ENCODE results near the gene SEMA4C.

The SEMA4C gene

GRCh38 chr2:96869822-96870625 lies at the start of gene SEMA4C:
SEMA4C (minus strand) TSS chr2:96870080; CDS start chr2:96867886, 2,194 bp downstream.
- peak within 1 kb of the TSS; percentile 77 for H3K4me3 ChIP-seq (ENCODE audit: control insufficient read depth, low read depth, low read length)
- TF ChIP-seq CTCF (conservative IDR thresholded peaks at IDR 0.05; ENCODE audit: control insufficient read depth, insufficient read depth, low read depth, low read length), result no peak
- no peak for DNase-seq (ENCODE audit: low read depth)

- DNase-seq (ENCODE audit: low read depth), result no peak
- no peak overlapping the region for H3K4me3 ChIP-seq (ENCODE audit: control insufficient read depth, low read depth, low read length)
- TF ChIP-seq CTCF (conservative IDR thresholded peaks at IDR 0.05; ENCODE audit: control insufficient read depth, insufficient read depth, low read depth, low read length), result no peak
Observed at GRCh38 chr2:96918754-96919550, 49.1 kb upstream of the SEMA4C start.

- no peak for DNase-seq (ENCODE audit: low read depth)
- no peak for TF ChIP-seq CTCF (conservative IDR thresholded peaks at IDR 0.05; ENCODE audit: control insufficient read depth, insufficient read depth, low read depth, low read length)
- H3K4me3 ChIP-seq (ENCODE audit: control insufficient read depth, low read depth, low read length), result no peak overlapping the region
Observed at GRCh38 chr2:96918092-96918753, 48.3 kb upstream of the SEMA4C start.

- H3K4me3 ChIP-seq (ENCODE audit: control insufficient read depth, low read depth, low read length), result no peak overlapping the region
- TF ChIP-seq CTCF (conservative IDR thresholded peaks at IDR 0.05; ENCODE audit: control insufficient read depth, insufficient read depth, low read depth, low read length), result no peak
- DNase-seq (ENCODE audit: low read depth), result no peak
Observed at GRCh38 chr2:96916646-96917543, 47.0 kb upstream of the SEMA4C start.

- DNase-seq (ENCODE audit: low read depth), result no peak
- H3K4me3 ChIP-seq (ENCODE audit: control insufficient read depth, low read depth, low read length), result no peak overlapping the region
- no peak for TF ChIP-seq CTCF (conservative IDR thresholded peaks at IDR 0.05; ENCODE audit: control insufficient read depth, insufficient read depth, low read depth, low read length)
Observed at GRCh38 chr2:96916156-96916630, 46.3 kb upstream of the SEMA4C start.

GRCh38 chr2:96914332-96914731 lies 44.5 kb upstream of the SEMA4C start:
- TF ChIP-seq CTCF (conservative IDR thresholded peaks at IDR 0.05; ENCODE audit: control insufficient read depth, insufficient read depth, low read depth, low read length), result no peak
- DNase-seq (ENCODE audit: low read depth), result peak; percentile 74
- H3K4me3 ChIP-seq (ENCODE audit: control insufficient read depth, low read depth, low read length), result no peak overlapping the region
